Mesendoderm (in vitro differentiated cells): ENCODE measurements around the gene IRAK4. TPM values are rescaled to one million over a fixed set of nuclear protein-coding genes. Genes with fewer than 3 reads are reported as not detected.

Source experiments
- DNase-seq: peaks from one replicate; pipeline ENCODE4 v3.0.0; 2013
- H2AK5ac ChIP-seq: 2 replicates; pipeline ENCODE4 v1.6.1; 2013; ENCODE audit warnings: low read length, inconsistent platforms
- H2BK120ac ChIP-seq: 2 replicates; pipeline ENCODE4 v1.6.1; 2013; ENCODE audit warnings: low read depth, mild to moderate bottlenecking, low read length, moderate library complexity, mixed read lengths
- H2BK15ac ChIP-seq: replicated peaks from 2 replicates; pipeline ENCODE4 v1.6.1; 2013; ENCODE audit warnings: low read depth, mild to moderate bottlenecking, moderate library complexity
- H2BK5ac ChIP-seq: 2 replicates; pipeline ENCODE4 v1.6.1; 2013; ENCODE audit warnings: low read length, inconsistent platforms
- H3K18ac ChIP-seq: 2 replicates; pipeline ENCODE4 v1.6.1; 2013; ENCODE audit warnings: mild to moderate bottlenecking, low read length, mixed read lengths
- H3K23ac ChIP-seq: one replicate; pipeline ENCODE4 v1.6.1; 2013; ENCODE audit warnings: low read length
- H3K27ac ChIP-seq: 2 replicates; pipeline ENCODE4 v1.5.1; 2013; ENCODE audit warnings: low read depth, mild to moderate bottlenecking, inconsistent platforms, low read length, moderate library complexity
- H3K27me3 ChIP-seq: 2 replicates; pipeline ENCODE4 v1.6.1; 2013; ENCODE audit warnings: low read length, control low read depth, mild to moderate bottlenecking, inconsistent platforms; ENCODE audit not compliant: insufficient read depth, poor library complexity
- H3K36me3 ChIP-seq: 2 replicates; pipeline ENCODE4 v1.6.1; 2013; ENCODE audit warnings: low read length, inconsistent platforms; ENCODE audit not compliant: control insufficient read depth, insufficient read depth
- H3K4ac ChIP-seq: one replicate; pipeline ENCODE4 v1.6.1; 2013; ENCODE audit warnings: low read depth, mild to moderate bottlenecking, low read length, moderate library complexity
- H3K4me1 ChIP-seq: 2 replicates; pipeline ENCODE4 v1.6.1; 2013; ENCODE audit warnings: low read depth, low read length, inconsistent platforms; ENCODE audit not compliant: control insufficient read depth
- H3K4me2 ChIP-seq: 2 replicates; pipeline ENCODE4 v1.6.1; 2013; ENCODE audit warnings: low read length
- H3K4me3 ChIP-seq: 2 replicates; pipeline ENCODE4 v1.5.1; 2013; ENCODE audit warnings: mild to moderate bottlenecking, low read length
- H3K56ac ChIP-seq: one replicate; pipeline ENCODE4 v1.6.1; 2013; ENCODE audit warnings: low read length
- H3K79me1 ChIP-seq: 2 replicates; pipeline ENCODE4 v1.6.1; 2013; ENCODE audit warnings: low read length, inconsistent platforms
- H3K79me2 ChIP-seq: 2 replicates; pipeline ENCODE4 v1.6.1; 2013; ENCODE audit warnings: mild to moderate bottlenecking, low read length; ENCODE audit not compliant: control insufficient read depth, insufficient read depth
- H3K9ac ChIP-seq: 2 replicates; pipeline ENCODE4 v1.6.1; 2013; ENCODE audit warnings: low read length, inconsistent platforms
- H4K5ac ChIP-seq: one replicate; pipeline ENCODE4 v1.6.1; 2013; ENCODE audit warnings: low read length
- H4K8ac ChIP-seq: one replicate; pipeline ENCODE4 v1.6.1; 2013; ENCODE audit warnings: low read depth, mild to moderate bottlenecking, control low read depth, low read length, moderate library complexity
- WGBS: extraction: QIAGEN DNeasy Blood & Tissue Kit; methylation state at CpG from one replicate; pipeline ENCODE4 v1.1.7; 2013; ENCODE audit warnings: low lambda C conversion rate, missing lambda C conversion rate; ENCODE audit not compliant: insufficient coverage; ENCODE audit errors: extremely low coverage; 5-methylcytosine and 5-hydroxymethylcytosine counted together
- polyA plus RNA-seq, 2 experiments: library from polyadenylated mRNA; stranded (reverse); fragments of 200-250 nt; gene quantifications; one replicate each; pipeline ENCODE4 v1.2.3, GENCODE V29; 2013

IRAK4 gene
- 1.8 TPM for polyA plus RNA-seq (2013, experiment 1 of 2)
- 1.6 TPM for polyA plus RNA-seq (2013, experiment 2 of 2)

- Histone ChIP-seq H3K4me1 (no peaks in the 10 kb centered on the region), H3K4me3 (peak within 1 kb of the TSS; percentile 66), H2BK120ac (no peak within 1 kb of the TSS), H3K27me3 (no peaks in the 10 kb centered on the region), H3K79me1 (peaks cover 4% of the 10 kb centered on the region), H3K27ac (peak within 1 kb of the TSS; percentile 63), H2BK15ac (no peak within 1 kb of the TSS), H4K8ac (no peak within 1 kb of the TSS), H3K79me2 (no peaks in the 10 kb centered on the region), H4K5ac (no peak within 1 kb of the TSS), H2BK5ac (no peak within 1 kb of the TSS), H3K23ac (no peak within 1 kb of the TSS), H3K18ac (peak within 1 kb of the TSS; percentile 16), H3K4me2 (peak within 1 kb of the TSS; percentile 70), H3K9ac (peak within 1 kb of the TSS; percentile 78), H3K56ac (peak within 1 kb of the TSS; percentile 90), H3K36me3 (no peaks in the 10 kb centered on the region), H3K4ac (no peak within 1 kb of the TSS), H2AK5ac (no peak within 1 kb of the TSS)
- WGBS, result no CpG with 5 or more reads among the region's 54 CpGs
- DNase-seq, result peak; percentile 98
Observed at GRCh38 chr12:43758728-43759563, at the start of gene IRAK4, which contains the start of gene PUS7L. Gene IRAK4 (plus strand): TSS chr12:43758951. CDS start chr12:43768112, 9,161 bp downstream. Gene PUS7L (minus strand): TSS chr12:43758790. CDS start chr12:43755245, 3,545 bp downstream.

DNA sequence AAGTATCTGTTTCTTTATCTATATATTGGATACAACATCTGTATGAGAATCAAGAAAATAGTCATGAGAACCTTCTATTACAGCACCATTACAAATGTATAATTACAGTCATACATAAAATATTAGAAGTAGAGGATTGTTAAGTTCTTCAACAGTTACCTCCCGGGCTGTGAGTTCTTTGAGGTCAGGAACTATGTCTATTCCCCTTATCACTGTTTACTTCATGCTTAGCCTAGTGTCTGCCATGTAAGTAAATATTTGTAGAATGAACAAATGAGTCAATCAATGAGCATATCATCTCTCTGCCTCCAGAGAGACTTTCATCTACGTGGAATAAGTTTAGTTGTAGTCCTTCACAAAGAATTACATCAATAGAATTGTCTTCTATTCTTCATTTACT lies 47.4 kb upstream of the IRAK4 start:
- no peak overlapping the region for H3K4ac ChIP-seq
- H3K56ac ChIP-seq, result no peak overlapping the region
- no peak overlapping the region for H3K4me2 ChIP-seq
- H2BK5ac ChIP-seq, result no peak overlapping the region
- no peaks in the 10 kb centered on the region for H3K4me1 ChIP-seq
- no peak overlapping the region for H3K18ac ChIP-seq
- no peak overlapping the region for H3K4me3 ChIP-seq
- H2BK120ac ChIP-seq, result no peak overlapping the region
- no peak for DNase-seq
- H3K27me3 ChIP-seq, result no peaks in the 10 kb centered on the region
- H2BK15ac ChIP-seq, result no peak overlapping the region
- no CpG with 5 or more reads among the region's 2 CpGs for WGBS
- no peak overlapping the region for H3K9ac ChIP-seq
- no peak overlapping the region for H2AK5ac ChIP-seq
- no peak overlapping the region for H4K5ac ChIP-seq
- no peak overlapping the region for H3K23ac ChIP-seq
- H3K79me1 ChIP-seq, result no peaks in the 10 kb centered on the region
- H3K36me3 ChIP-seq, result no peaks in the 10 kb centered on the region
- no peaks in the 10 kb centered on the region for H3K79me2 ChIP-seq
- H4K8ac ChIP-seq, result no peak overlapping the region
- no peak overlapping the region for H3K27ac ChIP-seq

DNA sequence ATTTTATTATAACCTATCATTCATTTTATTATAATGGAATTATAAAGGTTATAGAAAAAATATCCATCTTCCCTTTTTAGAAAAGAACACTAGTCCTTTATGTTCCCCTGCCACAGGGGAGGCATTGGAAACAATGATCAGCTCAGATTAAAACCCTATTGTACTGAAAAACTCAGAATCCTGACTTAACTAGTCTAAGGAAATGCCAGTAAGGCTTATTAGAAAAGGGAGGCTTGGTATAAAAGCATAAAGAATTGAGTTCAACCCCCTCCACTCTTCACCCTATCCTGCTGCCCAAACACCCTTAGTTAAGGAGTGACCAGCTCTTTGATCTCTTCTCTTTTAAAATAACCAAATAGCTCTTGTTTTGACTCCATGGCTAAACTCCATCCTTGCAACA lies 36.1 kb upstream of the IRAK4 start:
- Histone ChIP-seq H2AK5ac (no peak overlapping the region), H3K27ac (no peak overlapping the region)

DNA sequence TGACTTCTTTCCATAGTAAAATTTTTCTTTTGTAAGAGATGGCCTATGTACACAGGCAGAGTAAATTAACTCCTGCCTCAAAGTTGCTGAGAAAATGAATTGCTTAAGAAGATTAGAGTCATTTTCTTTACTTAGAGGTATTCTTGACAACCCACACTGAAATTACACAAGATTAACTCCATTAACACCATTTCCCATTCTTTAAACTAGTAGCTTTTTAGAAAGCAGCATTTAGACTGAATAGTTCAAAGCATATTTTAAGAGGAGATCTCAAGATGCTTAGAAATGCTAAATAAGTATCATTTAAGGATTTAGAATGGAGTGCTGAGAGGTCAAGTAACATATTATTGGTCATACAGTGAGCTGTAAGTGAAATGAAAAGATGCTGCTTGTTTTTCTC lies 35.6 kb upstream of the IRAK4 start:
- no peak overlapping the region for H3K4ac ChIP-seq
- no peak overlapping the region for H2BK5ac ChIP-seq
- H3K4me3 ChIP-seq, result no peak overlapping the region
- H2BK120ac ChIP-seq, result no peak overlapping the region
- no peaks in the 10 kb centered on the region for H3K36me3 ChIP-seq
- no peak for DNase-seq
- no peak overlapping the region for H3K9ac ChIP-seq
- no peak overlapping the region for H3K23ac ChIP-seq
- H2BK15ac ChIP-seq, result no peak overlapping the region
- no peaks in the 10 kb centered on the region for H3K4me1 ChIP-seq
- no peak overlapping the region for H2AK5ac ChIP-seq
- H3K79me1 ChIP-seq, result no peaks in the 10 kb centered on the region
- H3K79me2 ChIP-seq, result no peaks in the 10 kb centered on the region
- H3K4me2 ChIP-seq, result no peak overlapping the region
- no peak overlapping the region for H3K18ac ChIP-seq
- no peak overlapping the region for H4K5ac ChIP-seq
- no peak overlapping the region for H4K8ac ChIP-seq
- no peaks in the 10 kb centered on the region for H3K27me3 ChIP-seq
- H3K27ac ChIP-seq, result no peak overlapping the region
- H3K56ac ChIP-seq, result no peak overlapping the region

More for the DNA sequence above, 36.1 kb upstream of the IRAK4 start:
- H3K9ac ChIP-seq, result no peak overlapping the region
- no peak overlapping the region for H3K4ac ChIP-seq
- no peak overlapping the region for H2BK5ac ChIP-seq
- no peak overlapping the region for H4K8ac ChIP-seq
- H2BK120ac ChIP-seq, result no peak overlapping the region
- DNase-seq, result no peak
- no peak overlapping the region for H2BK15ac ChIP-seq
- H3K56ac ChIP-seq, result no peak overlapping the region
- H3K79me2 ChIP-seq, result no peaks in the 10 kb centered on the region
- no peaks in the 10 kb centered on the region for H3K36me3 ChIP-seq
- no peaks in the 10 kb centered on the region for H3K4me1 ChIP-seq
- H4K5ac ChIP-seq, result no peak overlapping the region
- no peak overlapping the region for H3K18ac ChIP-seq
- H3K79me1 ChIP-seq, result no peaks in the 10 kb centered on the region
- H3K4me3 ChIP-seq, result no peak overlapping the region
- H3K4me2 ChIP-seq, result no peak overlapping the region
- H3K23ac ChIP-seq, result no peak overlapping the region
- H3K27me3 ChIP-seq, result no peaks in the 10 kb centered on the region

GRCh38 chr12:43728117-43728516 lies 30.6 kb upstream of the IRAK4 start:
- H4K5ac ChIP-seq, result no peak overlapping the region
- H4K8ac ChIP-seq, result no peak overlapping the region
- no peaks in the 10 kb centered on the region for H3K4me1 ChIP-seq
- H3K27me3 ChIP-seq, result no peaks in the 10 kb centered on the region
- H2BK15ac ChIP-seq, result no peak overlapping the region
- H3K4ac ChIP-seq, result no peak overlapping the region
- H2BK5ac ChIP-seq, result no peak overlapping the region
- no peak overlapping the region for H3K18ac ChIP-seq
- DNase-seq, result no peak
- no peaks in the 10 kb centered on the region for H3K79me2 ChIP-seq
- H3K4me3 ChIP-seq, result no peak overlapping the region
- H3K23ac ChIP-seq, result no peak overlapping the region
- no peak overlapping the region for H3K56ac ChIP-seq
- no peak overlapping the region for H3K9ac ChIP-seq
- no peak overlapping the region for H3K4me2 ChIP-seq
- H3K36me3 ChIP-seq, result no peaks in the 10 kb centered on the region
- WGBS, result 100% methylated on average over 1 of the region's 2 CpGs
- H3K79me1 ChIP-seq, result no peaks in the 10 kb centered on the region
- H2BK120ac ChIP-seq, result no peak overlapping the region
- H3K27ac ChIP-seq, result no peak overlapping the region
- no peak overlapping the region for H2AK5ac ChIP-seq

- no peak for DNase-seq
- H3K9ac ChIP-seq, result no peak overlapping the region
- no peak overlapping the region for H2AK5ac ChIP-seq
- H3K18ac ChIP-seq, result no peak overlapping the region
- no peaks in the 10 kb centered on the region for H3K79me2 ChIP-seq
- no peak overlapping the region for H2BK5ac ChIP-seq
- no peaks in the 10 kb centered on the region for H3K27me3 ChIP-seq
- H3K27ac ChIP-seq, result no peak overlapping the region
- no peak overlapping the region for H4K8ac ChIP-seq
- no peak overlapping the region for H2BK15ac ChIP-seq
- H3K56ac ChIP-seq, result no peak overlapping the region
- no peak overlapping the region for H3K4me2 ChIP-seq
- no CpG with 5 or more reads among the region's 1 CpG for WGBS
- no peaks in the 10 kb centered on the region for H3K79me1 ChIP-seq
- H4K5ac ChIP-seq, result no peak overlapping the region
- H3K4me3 ChIP-seq, result no peak overlapping the region
- no peaks in the 10 kb centered on the region for H3K4me1 ChIP-seq
- no peak overlapping the region for H2BK120ac ChIP-seq
- H3K4ac ChIP-seq, result no peak overlapping the region
- H3K23ac ChIP-seq, result no peak overlapping the region
- no peaks in the 10 kb centered on the region for H3K36me3 ChIP-seq
Observed at GRCh38 chr12:43728698-43729097, 30.1 kb upstream of the IRAK4 start.
